ENCODE measurements around the gene MMP11. TPM values are rescaled to one million over a fixed set of nuclear protein-coding genes. Genes with fewer than 3 reads are reported as not detected.

Gene MMP11
- total and polyA plus RNA-seq, 8 donors: 1.2 to 10.7 (median 9.6) TPM

GRCh38 chr22:23801238-23801821, 28.7 kb downstream of the MMP11 start:
- no peaks in the 10 kb centered on the region for H3K27me3 ChIP-seq
- no peaks in the 10 kb centered on the region for H3K9me3 ChIP-seq
- ATAC-seq (no peak), DNase-seq (no peak)
- H3K27ac ChIP-seq: no peak overlapping the region
- TF ChIP-seq CTCF (IDR thresholded peaks at IDR 0.05): no peak
- H3K4me3 ChIP-seq: no peak overlapping the region
- intact Hi-C loops (cut with DNase I): no loop called here
- H3K4me1 ChIP-seq: no peaks in the 10 kb centered on the region
- peaks cover 0 to 93% of the 10 kb centered on the region in 2 donors for H3K36me3 ChIP-seq

- intact Hi-C loops (cut with DNase I): no loop called here
- TF ChIP-seq CTCF (IDR thresholded peaks at IDR 0.05): no peak
- Histone ChIP-seq H3K27me3 (no peaks in the 10 kb centered on the region), H3K27ac (no peak overlapping the region), H3K36me3 (peaks cover 0 to 93% of the 10 kb centered on the region in 2 donors), H3K4me1 (no peaks in the 10 kb centered on the region), H3K4me3 (no peak overlapping the region), H3K9me3 (no peaks in the 10 kb centered on the region)
- ATAC-seq (no peak), DNase-seq (no peak)
These were observed 29.3 kb downstream of the MMP11 start for GRCh38 chr22:23801886-23802377.

- DNase-seq (no peak), ATAC-seq (no peak)
- Histone ChIP-seq H3K27ac (no peak overlapping the region), H3K36me3 (peaks cover 0 to 98% of the 10 kb centered on the region in 2 donors), H3K4me1 (no peaks in the 10 kb centered on the region), H3K4me3 (no peak overlapping the region), H3K9me3 (no peaks in the 10 kb centered on the region), H3K27me3 (no peaks in the 10 kb centered on the region)
- intact Hi-C loops (cut with DNase I): no loop called here
- no peak for TF ChIP-seq CTCF (IDR thresholded peaks at IDR 0.05)
These were observed 30.6 kb downstream of the MMP11 start for GRCh38 chr22:23803001-23803819.

GRCh38 chr22:23804781-23805291, 32.2 kb downstream of the MMP11 start:
- Histone ChIP-seq H3K4me3 (no peak overlapping the region), H3K27ac (no peak overlapping the region), H3K9me3 (no peaks in the 10 kb centered on the region), H3K27me3 (no peaks in the 10 kb centered on the region), H3K4me1 (no peaks in the 10 kb centered on the region), H3K36me3 (peaks cover 0 to 98% of the 10 kb centered on the region in 2 donors)
- intact Hi-C loops (cut with DNase I): no loop called here
- TF ChIP-seq CTCF (IDR thresholded peaks at IDR 0.05): no peak
- DNase-seq (no peak), ATAC-seq (no peak)

DNA sequence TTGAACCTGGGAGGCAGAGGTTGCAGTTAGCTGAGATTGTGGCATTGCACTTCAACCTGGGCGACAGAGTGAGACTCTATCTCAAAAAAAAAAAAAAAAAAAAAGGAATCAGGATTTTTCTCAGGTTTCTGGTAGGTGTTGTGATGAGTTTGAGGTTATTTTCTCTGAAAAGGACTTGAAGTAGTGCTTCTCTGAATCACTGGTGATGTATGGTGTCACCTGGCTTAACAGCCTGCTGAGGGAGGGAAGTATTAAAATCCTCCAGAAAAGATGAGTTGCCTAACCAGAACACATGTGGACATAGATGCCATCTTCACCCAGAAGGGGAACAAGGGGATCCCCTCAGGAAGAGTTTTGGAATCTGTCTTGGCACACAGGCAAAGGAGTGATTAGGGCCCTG, 34.2 kb downstream of the MMP11 start:
- ATAC-seq: no peak
- H3K27ac ChIP-seq: no peak overlapping the region
- no peaks in the 10 kb centered on the region for H3K9me3 ChIP-seq
- no peak for TF ChIP-seq CTCF (IDR thresholded peaks at IDR 0.05)
- H3K4me3 ChIP-seq: no peak overlapping the region
- intact Hi-C loops (cut with DNase I): no loop called here
- H3K27me3 ChIP-seq: no peaks in the 10 kb centered on the region
- peaks cover 0 to 98% of the 10 kb centered on the region in 2 donors for H3K36me3 ChIP-seq
- DNase-seq: no peak
- H3K4me1 ChIP-seq: no peaks in the 10 kb centered on the region

Measured in left lung (tissue), 10 donors.